ENCODE measurements around the gene PMFBP1.
A peak's percentile ranks its signal among the peaks of the same experiment; 100 is the strongest.

Gene PMFBP1

GRCh38 chr16:72131036-72131435, 40.9 kb downstream of the PMFBP1 start:
- DNase-seq (ENCODE audit: low spot score) = no peak

DNA sequence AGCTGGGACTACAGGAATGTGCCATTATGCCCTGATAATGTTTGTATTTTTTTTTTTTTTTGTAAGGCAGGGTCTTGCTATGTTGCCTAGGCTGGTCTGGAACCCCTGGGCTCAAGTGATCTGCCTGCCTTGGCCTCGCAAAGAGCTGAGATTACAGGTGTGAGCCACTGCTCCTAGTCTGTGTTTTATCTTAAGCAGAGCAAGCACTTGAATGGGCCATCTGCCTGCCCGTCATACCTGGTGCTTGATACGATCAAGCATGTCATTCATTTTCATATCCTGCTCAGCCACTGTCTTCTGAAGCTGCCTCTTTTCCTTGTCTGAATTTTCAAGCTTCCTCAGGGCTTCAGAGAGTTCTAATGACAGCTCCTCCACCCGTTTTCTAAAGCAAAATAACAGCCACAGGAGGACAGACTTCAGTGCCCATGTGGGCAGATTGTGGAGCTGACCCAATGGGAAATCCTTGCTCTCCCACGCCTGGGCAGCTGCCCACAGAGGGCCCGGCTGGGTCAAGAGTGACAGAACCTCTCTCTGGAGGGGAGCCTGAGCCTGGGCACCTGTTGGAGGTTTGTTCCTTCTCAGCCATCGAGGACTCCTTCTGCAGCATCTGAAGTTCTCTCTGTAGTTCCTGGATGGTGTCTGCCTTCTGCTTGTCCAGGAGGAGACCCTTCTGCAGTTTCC, 41.8 kb downstream of the PMFBP1 start:
- no peak for DNase-seq (ENCODE audit: low spot score)

DNA sequence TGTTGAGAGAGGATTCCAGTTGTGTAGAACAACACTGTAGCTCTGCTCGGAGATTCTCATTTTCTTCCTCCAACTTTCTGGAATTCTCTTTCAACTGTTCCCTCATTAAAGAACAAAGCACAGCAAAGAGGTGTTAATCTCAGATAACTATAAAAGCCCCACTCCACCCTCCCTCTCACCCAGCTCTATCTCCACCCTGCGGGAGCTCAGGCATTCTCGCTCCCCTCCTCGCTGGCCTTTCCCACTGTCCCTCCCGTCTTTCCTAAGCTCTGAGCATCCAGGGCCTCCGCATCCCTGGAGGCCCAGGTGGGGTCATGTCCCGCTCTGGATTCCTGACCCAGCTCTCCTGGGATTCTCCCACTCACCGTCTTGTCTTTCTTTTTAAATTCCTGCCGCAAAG, 43.3 kb downstream of the PMFBP1 start:
- DNase-seq (ENCODE audit: low spot score) = no peak

GRCh38 chr16:72126429-72126765, 45.6 kb downstream of the PMFBP1 start:
- no peak for DNase-seq (ENCODE audit: low spot score)

DNA sequence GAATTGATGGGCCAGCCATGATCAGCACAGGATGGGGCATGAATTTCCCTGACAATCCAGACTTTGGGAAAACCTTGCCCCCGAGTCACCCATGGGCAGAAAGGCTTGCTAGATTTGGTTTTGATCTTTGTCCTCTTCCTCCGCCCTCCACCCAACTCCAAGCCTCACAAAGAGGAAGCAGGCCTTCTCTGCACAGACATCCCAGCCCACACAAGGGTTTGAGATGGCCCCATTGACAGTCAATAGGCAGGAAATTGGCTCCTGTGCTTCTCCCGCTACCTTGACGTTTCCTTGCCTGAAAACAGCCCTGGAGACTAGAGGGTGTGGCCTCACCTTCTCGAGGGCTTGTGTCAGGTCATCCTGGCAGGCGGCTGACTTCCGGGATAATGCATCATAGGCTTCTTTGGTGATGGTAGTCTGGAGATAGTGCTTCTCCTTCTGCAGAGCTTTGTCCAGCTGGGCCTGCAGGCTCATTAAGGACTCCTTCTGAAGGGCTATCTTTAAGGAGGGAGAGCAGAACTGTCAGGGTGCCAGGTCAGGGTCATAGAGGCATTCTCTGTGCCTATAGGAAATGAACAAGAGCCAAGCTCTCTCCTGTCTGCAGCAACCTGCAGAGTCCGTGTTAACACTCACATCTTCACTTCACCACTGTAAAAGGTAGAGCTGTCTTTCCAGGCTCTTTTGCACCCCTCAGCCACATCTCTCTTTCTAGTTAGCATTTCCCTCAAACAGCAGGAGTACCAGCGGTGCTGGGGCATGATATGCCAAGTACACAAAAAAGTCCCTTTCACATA, 46.1 kb downstream of the PMFBP1 start:
- no peak for DNase-seq (ENCODE audit: low spot score)

DNA sequence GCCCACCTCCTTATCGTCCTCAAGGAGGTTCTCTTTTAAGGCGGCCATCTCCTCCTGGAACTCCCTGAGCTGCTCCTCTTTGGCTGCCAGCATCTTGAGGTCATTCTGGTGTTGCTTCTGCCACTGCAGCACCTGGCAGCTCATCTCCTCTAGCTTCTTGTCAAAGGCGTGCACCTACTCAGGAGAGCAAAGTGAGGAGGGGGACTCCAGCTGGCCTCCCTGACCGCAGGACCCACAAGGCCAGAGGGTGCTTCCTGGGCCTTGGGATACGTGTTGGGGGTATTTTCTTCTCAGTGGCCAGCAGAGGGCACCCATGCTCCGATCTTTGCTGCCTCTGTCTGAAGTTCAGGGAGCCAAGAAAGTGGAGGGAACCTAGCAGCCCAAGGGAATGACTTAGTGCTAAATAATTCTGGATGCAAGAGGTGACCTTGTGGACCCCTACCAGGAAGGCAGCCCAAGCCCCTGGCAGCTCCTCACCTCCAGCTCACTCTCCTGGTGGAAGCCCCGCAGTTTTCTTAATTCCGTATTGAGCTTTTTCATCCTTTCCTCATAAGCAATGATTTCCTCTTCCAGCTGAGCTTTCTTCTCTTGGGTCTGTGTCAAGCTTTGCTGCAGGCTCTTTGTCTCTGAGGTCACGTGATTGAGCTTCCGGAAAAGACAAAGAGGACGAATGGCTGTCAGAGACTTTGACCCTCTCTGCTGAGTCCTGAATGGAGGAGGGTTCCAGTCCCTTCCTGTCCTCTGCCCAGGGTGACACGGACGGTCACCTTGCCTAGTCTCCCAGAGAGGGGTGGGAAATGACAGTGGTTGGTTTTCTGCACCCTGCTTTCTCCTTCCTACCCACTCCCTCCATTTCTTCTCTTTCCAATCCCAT, 47.0 kb downstream of the PMFBP1 start:
- peak; percentile 78 for DNase-seq (ENCODE audit: low spot score)

DNA sequence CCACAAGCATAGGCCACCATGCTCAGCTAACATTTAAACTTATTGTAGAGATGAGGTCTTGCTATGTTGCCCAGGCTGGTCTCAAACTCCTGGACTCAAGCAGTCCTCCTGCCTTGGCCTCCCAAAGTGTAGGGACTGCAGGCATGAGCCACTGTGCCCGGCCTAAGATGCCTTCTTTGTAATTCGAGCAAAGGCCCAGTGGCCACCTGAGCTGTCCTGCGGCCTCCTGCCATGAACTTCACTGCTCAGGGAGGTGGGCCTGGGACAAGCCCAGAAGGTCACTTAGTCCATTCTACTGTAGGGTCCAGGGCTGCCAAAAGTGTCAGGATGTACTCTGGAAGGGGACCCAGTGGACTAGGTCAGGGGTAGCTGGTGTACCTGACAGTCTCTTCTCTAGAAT, 47.8 kb downstream of the PMFBP1 start:
- no peak for DNase-seq (ENCODE audit: low spot score)

DNA sequence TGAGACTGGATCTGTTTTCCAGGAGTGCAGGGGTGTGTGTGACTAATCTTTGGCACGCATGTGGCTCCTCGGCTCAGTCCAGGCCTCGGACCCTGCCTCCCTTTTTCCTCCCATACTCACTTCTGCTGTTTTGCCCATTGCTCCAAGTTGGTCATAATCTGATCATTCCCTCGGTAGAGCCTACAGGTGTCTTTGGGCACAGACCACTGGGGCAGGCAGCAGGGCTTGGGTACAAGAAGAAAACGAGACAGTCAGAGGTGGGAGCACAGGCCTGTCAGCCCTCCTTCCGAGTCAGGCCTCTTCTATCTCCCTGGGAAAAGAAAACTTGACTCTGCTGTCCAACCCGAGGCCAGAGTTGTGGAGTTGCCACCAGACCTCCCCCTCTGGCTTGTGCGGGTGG, 48.5 kb downstream of the PMFBP1 start:
- DNase-seq (ENCODE audit: low spot score) = no peak

- DNase-seq (ENCODE audit: low spot score) = no peak
Observed at GRCh38 chr16:72122916-72123315, 49.0 kb downstream of the PMFBP1 start.

DNA sequence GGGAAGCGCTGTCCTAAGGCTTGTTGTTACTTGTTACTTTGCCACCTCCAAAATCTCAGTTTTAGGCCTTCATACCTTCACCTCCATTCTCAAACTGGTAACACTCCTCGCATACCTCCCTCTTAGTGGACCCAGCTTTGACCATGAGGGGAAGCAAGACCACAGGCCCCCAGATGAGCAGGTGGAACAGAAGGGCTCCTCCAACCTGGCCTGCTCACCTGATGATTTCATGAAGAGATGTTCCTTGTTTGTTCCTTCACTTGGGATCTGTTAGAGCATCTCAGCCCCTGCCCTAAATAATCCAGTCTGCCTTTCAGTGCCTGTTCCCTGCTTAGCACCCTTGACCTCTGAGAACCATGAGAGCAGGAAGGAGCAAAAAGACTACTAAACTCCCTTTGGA, 49.6 kb downstream of the PMFBP1 start:
- no peak for DNase-seq (ENCODE audit: low spot score)

DNA sequence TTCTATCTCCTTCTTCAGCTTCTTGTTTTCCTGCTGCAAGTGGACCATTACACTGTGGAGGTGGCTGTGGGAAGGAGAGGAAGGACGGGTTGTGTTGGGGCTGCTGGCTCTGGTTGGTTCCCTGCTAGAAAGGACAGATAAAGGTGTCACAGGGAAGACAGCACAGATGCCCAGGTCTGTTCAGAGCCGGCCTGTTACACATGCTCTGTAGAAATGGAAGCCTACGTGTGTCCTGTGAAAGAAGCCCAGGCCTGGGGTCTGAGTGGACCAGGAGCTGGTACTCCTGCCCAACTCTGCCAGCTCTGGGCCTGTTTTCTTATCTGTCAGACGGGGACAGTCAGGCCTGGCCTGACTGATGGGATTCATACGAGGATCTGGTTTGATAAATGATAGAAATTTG, 51.9 kb downstream of the PMFBP1 start:
- DNase-seq (ENCODE audit: low spot score) = no peak

DNA sequence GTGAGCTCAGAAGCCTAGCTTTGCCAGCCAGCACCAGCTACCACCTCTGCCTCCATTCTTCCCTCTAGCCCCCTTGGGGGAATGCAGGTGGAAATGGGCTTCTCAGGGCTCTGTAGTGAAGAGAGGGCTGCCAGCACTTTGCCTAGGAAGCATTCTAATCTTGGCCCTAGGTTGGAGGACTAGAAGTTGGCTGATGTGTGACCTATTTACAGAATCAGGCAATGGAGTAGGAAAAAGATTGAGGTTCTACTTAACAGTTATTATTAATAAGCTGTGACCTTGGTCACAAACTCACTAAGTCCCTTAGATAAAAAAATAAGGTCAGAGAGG, 58.4 kb downstream of the PMFBP1 start:
- DNase-seq (ENCODE audit: low spot score) = no peak

DNA sequence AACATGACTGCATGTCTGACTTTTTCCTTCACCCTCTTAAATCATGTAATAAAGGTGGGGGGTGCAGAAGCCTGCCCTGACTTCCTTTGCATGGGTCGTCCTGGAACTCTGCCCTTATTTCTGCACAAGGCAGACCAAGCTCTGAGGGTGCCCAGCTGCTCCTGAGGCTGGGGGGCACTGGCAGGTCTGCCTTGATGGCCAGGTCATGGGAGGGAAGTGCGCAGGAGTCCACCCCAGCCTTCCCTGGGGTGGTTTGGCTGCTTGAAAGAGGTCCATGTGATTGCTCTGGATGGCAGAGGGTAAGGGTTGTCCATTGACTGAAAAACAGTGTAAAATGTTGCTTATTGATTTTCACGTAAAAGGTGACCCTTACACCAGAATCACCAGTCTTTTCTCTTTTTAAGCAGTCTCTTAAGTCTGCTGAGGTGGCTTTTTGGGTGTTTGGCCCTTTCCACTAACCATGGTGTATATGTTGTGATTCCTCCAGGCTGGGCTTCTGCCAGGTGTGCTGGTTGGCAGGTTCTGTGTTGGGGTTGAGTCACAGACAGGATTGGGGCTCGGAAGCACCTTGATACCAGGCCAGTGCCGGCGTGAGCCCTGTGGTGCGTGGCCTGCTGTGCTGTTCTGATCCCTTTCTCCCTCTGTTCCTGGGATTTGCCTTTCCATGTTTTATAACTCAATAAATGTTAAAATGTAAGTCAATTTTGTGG, 58.9 kb downstream of the PMFBP1 start:
- DNase-seq (ENCODE audit: low spot score) = no peak

DNA sequence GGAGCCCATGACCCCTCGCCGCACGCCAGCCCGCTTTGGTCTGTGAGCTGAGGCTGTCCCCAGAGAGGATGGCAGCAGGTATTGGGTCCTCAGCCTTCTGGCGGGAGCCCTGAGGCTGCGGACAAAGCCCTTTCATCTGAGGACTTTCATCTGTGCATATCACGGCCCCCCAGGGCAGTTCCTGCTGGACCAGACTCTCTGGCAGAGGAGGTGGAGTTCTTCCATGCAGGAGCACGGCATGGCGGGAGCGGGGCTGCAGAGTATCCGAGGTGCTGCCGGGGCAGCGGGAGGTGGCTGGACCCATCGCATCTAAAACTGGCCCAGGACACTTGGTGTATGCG, 59.5 kb downstream of the PMFBP1 start:
- DNase-seq (ENCODE audit: low spot score) = no peak

GRCh38 chr16:72111657-72112451, 60.1 kb downstream of the PMFBP1 start:
- no peak for DNase-seq (ENCODE audit: low spot score)

DNA sequence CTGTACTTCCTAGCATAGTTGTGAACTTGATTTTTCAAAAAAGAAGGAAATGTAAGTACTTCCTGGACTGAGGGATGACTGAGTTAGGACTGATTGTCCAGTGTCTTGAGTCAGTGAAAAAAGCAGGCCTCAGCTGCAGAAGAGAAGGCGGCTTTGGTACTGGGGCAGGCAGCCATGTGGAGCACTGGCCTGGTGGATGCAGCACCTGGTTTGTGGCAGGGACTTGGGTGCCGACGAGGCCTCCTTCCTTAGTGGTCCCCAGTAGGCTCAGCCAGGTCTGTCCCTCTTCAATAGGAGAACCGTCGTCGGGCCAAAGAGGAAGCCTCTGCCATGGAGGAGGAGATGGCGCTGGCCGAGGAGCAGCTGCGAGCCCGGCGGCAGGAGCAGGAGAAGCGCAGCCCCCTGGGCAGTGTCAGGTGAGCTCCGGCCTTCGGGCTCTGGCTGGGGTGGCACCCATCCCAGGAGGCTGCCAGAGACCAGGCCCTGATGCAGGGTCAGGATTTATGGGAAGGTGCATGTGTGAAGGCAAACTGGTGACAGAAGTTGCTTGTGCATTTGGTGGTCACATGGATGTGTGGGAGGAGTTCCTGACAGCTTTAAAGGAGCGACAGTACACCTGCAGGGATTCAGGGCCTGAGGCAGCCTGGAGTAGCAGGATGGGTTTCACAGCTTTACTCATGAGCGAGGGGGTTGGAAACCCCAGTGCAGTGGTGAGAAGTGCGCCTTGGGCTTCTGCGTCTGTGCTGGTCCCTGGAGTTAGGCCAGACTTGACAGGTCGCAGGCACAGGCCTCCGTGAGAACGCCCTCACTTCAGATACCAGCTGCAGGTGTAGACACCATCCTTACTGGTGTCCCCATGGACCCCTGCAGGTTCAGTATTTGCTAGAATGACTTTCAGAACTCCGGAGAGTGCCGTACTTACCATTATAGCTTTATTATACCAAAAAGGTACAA, 61.0 kb downstream of the PMFBP1 start:
- no peak for DNase-seq (ENCODE audit: low spot score)

DNA sequence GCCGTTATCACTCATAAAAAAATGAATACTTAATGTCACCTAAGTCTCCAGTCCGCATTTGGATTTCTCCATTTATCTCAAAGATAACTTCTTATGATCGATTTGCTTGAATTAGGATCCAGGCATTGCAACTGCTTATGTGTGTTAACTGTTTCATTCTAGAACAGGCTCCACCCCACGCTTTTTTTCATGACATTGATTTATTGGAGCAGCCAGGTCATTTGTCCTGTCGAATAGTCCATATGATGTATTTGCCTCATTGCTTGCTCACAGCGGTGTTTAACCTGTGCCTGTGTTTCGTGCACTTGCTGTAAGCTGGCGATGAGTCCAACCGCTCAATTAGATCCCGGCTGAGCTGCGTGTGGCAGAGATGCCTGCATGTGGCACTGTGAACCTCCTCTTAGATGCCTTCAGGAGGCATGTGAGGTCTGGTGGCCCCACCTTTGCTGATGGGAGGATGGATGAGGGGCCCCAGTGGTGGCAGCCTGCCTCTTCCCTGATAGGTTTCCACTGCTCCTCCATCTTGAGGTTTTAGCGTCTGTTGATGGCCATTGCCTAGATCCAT, 61.9 kb downstream of the PMFBP1 start:
- no peak for DNase-seq (ENCODE audit: low spot score)

GRCh38 chr16:72109300-72109699, 62.7 kb downstream of the PMFBP1 start:
- DNase-seq (ENCODE audit: low spot score) = no peak

DNA sequence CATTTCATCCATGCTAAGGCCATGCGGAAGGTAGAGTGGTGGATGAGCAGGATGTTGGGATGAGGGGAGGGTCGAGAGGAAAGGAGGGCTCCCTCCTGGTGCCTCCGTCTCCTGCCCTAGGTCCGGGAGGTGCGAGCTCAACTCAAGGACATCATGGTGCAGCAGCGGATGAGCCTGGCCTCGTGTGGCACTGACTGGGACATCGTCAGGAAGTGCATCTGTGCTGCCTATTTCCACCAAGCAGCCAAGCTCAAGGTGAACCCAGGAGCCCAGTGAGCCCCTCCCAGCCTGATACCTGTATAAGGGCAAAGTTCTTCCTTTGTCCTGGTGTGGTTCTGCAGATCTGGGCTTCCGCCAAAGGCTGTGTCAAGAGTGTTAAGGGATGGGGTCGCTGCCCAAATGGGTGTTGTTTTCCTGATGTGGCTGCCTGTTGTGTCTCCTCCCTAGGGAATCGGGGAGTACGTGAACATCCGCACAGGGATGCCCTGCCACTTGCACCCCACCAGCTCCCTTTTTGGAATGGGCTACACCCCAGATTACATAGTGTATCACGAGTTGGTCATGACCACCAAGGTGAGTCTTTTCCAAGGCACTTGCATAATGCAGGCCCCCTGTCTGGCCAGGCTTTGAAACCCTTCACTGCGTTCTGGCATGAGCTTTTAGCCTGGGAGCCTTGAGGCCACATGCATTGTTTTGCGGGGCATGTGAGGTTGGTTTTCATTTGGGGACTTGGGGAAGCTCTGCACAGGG, 63.4 kb downstream of the PMFBP1 start:
- no peak for DNase-seq (ENCODE audit: low spot score)
